B cell (primary cell): ENCODE results near the gene NCBP2L.

Experiments
- EZH2 ChIP-seq: IDR thresholded peaks from 2 replicates; pipeline ENCODE4 v1.6.1; 2012; ENCODE audit warnings: borderline replicate concordance, low read depth, mild to moderate bottlenecking, moderate library complexity, low read length; ENCODE audit not compliant: insufficient read depth, poor library complexity, severe bottlenecking
- TF ChIP-seq, protein P1 (sequence below): fragments of 200-600 bp; IDR thresholded peaks from one replicate; pipeline ENCODE4 v1.8.0; 2022; ENCODE audit warnings: antibody characterized with exemption, mild to moderate bottlenecking

DNA sequence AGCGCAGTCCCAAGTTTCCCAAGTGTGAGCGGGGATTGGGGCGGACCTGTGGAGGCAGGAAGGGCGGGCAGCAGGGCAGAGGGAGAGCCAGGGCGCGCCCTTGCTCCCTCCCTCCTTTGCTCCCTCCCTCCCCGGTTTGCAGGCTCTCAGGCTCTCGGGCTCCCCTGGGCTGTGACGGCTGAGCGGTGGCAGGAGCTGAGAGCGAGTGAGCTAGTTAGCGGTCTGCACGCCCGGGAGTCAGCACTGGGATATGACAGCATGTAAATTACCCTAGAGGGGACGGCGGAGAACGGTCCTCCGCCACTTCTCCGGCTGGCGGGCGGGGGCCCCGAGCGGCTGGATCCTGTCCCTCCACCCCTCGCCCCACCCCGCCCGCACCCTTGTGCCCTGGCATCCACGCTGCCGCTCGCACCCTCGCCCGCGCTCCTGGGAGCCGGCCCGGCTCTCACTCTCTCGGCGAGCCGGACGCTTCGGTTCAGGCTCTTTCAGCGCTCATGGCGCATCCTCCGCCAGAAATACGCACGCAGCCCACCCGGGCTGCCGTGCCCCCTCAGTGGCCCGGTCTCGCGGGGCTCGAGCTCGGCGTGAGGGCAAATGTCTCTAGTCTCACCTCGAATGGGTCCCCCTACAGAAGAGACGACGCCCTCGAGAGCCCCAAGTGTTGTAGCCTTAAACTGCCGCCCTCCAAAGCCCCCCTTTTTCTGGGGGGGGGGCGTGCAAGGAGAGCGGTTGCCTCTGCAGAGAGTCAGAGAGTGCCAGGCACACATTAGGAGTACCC lies 1.6 kb upstream of the NCBP2L start, which contains the start of gene TSC22D3:
- TF ChIP-seq, protein P1, sequence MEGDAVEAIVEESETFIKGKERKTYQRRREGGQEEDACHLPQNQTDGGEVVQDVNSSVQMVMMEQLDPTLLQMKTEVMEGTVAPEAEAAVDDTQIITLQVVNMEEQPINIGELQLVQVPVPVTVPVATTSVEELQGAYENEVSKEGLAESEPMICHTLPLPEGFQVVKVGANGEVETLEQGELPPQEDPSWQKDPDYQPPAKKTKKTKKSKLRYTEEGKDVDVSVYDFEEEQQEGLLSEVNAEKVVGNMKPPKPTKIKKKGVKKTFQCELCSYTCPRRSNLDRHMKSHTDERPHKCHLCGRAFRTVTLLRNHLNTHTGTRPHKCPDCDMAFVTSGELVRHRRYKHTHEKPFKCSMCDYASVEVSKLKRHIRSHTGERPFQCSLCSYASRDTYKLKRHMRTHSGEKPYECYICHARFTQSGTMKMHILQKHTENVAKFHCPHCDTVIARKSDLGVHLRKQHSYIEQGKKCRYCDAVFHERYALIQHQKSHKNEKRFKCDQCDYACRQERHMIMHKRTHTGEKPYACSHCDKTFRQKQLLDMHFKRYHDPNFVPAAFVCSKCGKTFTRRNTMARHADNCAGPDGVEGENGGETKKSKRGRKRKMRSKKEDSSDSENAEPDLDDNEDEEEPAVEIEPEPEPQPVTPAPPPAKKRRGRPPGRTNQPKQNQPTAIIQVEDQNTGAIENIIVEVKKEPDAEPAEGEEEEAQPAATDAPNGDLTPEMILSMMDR, result no peak
- no peak for TF ChIP-seq EZH2
